Keratinocyte (primary cell): ENCODE data around the gene LRRC7. TPM values are rescaled to one million over a fixed set of nuclear protein-coding genes. Genes with fewer than 3 reads are reported as not detected.

Experiments
- DNase-seq: peaks from one replicate; pipeline ENCODE4 v3.0.0-alpha.2; 2011; ENCODE audit warnings: low read depth, missing footprints, low spot score
- FAIRE-seq: peaks from 2 replicates; lab custom pipeline; 2011; peaks lifted over from hg19 to GRCh38; lab: Jason Lieb, UNC
- H2AFZ ChIP-seq: 2 replicates; pipeline ENCODE4 v1.6.0; 2012; ENCODE audit warnings: low read length, control low read depth, inconsistent platforms; ENCODE audit not compliant: control insufficient read depth
- H3K27ac ChIP-seq: 2 replicates; pipeline ENCODE4 v1.5.1; 2011; ENCODE audit warnings: low read length; ENCODE audit not compliant: control insufficient read depth, insufficient read depth
- H3K27me3 ChIP-seq: 3 replicates; pipeline ENCODE4 v1.6.0; 2011; ENCODE audit warnings: low read length; ENCODE audit not compliant: control insufficient read depth, insufficient read depth; ENCODE audit errors: extremely low read depth
- H3K36me3 ChIP-seq, 2 experiments: 2 replicates in 1 of 2; 3 replicates in 1 of 2; pipeline ENCODE4 v1.5.1; 2011; ENCODE audit warnings: low read length in 2 of 2, mild to moderate bottlenecking in 1 of 2; ENCODE audit not compliant: control insufficient read depth in 2 of 2, insufficient read depth in 2 of 2; ENCODE audit errors: extremely low read depth in 1 of 2
- H3K4me1 ChIP-seq: 3 replicates; pipeline ENCODE4 v1.5.1; 2011; ENCODE audit warnings: low read length; ENCODE audit not compliant: control insufficient read depth, insufficient read depth; ENCODE audit errors: extremely low read depth
- H3K4me2 ChIP-seq: 3 replicates; pipeline ENCODE4 v1.6.0; 2011; ENCODE audit warnings: low read depth, low read length; ENCODE audit not compliant: control insufficient read depth, insufficient read depth; ENCODE audit errors: extremely low read depth
- H3K4me3 ChIP-seq, 3 experiments: fragments of 200-600 bp in 1 of 3; sonication (generic) in 1 of 3; 2 replicates in 2 of 3; 3 replicates in 1 of 3; pipeline ENCODE4 v1.5.1; 2011 to 2016; ENCODE audit warnings: low read length in 3 of 3, mild to moderate bottlenecking in 3 of 3, control low read depth in 2 of 3, inconsistent platforms in 1 of 3, low read depth in 1 of 3, mixed read lengths in 1 of 3, mixed run types in 1 of 3, moderate library complexity in 1 of 3; ENCODE audit not compliant: control insufficient read depth in 2 of 3, insufficient read depth in 2 of 3; ENCODE audit errors: extremely low read depth in 1 of 3
- H3K79me2 ChIP-seq: 2 replicates; pipeline ENCODE4 v1.6.0; 2012; ENCODE audit warnings: low read length; ENCODE audit not compliant: control insufficient read depth, insufficient read depth
- H3K9ac ChIP-seq: 3 replicates; pipeline ENCODE4 v1.6.0; 2011; ENCODE audit warnings: low read length; ENCODE audit not compliant: control insufficient read depth, insufficient read depth; ENCODE audit errors: extremely low read depth
- H3K9me1 ChIP-seq: 3 replicates; pipeline ENCODE4 v1.6.0; 2011; ENCODE audit warnings: low read length; ENCODE audit not compliant: control insufficient read depth, insufficient read depth; ENCODE audit errors: extremely low read depth
- H3K9me3 ChIP-seq: 2 replicates; pipeline ENCODE4 v1.5.1; 2012; ENCODE audit warnings: low read depth, low read length; ENCODE audit not compliant: control insufficient read depth
- H4K20me1 ChIP-seq: 3 replicates; pipeline ENCODE4 v1.6.0; 2011; ENCODE audit warnings: low read length; ENCODE audit not compliant: control insufficient read depth, insufficient read depth; ENCODE audit errors: extremely low read depth
- EZH2 ChIP-seq: IDR thresholded peaks from one replicate; pipeline ENCODE4 v1.6.1; 2012; ENCODE audit warnings: inconsistent platforms, mild to moderate bottlenecking, low read length, moderate library complexity
- dilution Hi-C: fragments of 300-500 bp; cut with MboI; formaldehyde crosslinking; loops from one replicate; pipeline ENCODE4 v1.7.0; 2020; ENCODE audit warnings: low sequenced_read_pairs; ENCODE audit not compliant: extremely low pct_ligation_motif_present
- polyA plus RNA-seq, 5 experiments: library from polyadenylated mRNA; depleted of rRNA in 3 of 5; stranded (reverse) in 3 of 5; stranded (forward) in 1 of 5; unstranded in 1 of 5; fragments of >200 nt; gene quantifications; 1 replicate in 1 of 5; 2 replicates in 3 of 5; 3 replicates in 1 of 5; pipeline versions ENCODE4 v1.2.1 to v1.2.3, GENCODE V29; 2011 to 2012; ENCODE audit warnings: missing spikeins in 2 of 5, low read depth in 1 of 5, low replicate concordance in 1 of 5
- TF ChIP-seq, protein P1 (sequence below), 3 experiments: IDR thresholded peaks in 1 of 3; conservative IDR thresholded peaks in 1 of 3; optimal IDR thresholded peaks in 1 of 3; 2 replicates in 2 of 3; 3 replicates in 1 of 3; pipeline versions ENCODE3 to v1.5.1; 2011; ENCODE audit warnings: low read length in 3 of 3, mild to moderate bottlenecking in 3 of 3, moderate library complexity in 2 of 3, control low read depth in 1 of 3, inconsistent platforms in 1 of 3; ENCODE audit not compliant: insufficient read depth in 2 of 3; ENCODE audit errors: extremely low read depth in 1 of 3

LRRC7 gene
- polyA plus RNA-seq, 1 donor (not counting 4 experiments of a cell fraction or from before 2014, with no cell fraction given): 0.28 TPM

DNA sequence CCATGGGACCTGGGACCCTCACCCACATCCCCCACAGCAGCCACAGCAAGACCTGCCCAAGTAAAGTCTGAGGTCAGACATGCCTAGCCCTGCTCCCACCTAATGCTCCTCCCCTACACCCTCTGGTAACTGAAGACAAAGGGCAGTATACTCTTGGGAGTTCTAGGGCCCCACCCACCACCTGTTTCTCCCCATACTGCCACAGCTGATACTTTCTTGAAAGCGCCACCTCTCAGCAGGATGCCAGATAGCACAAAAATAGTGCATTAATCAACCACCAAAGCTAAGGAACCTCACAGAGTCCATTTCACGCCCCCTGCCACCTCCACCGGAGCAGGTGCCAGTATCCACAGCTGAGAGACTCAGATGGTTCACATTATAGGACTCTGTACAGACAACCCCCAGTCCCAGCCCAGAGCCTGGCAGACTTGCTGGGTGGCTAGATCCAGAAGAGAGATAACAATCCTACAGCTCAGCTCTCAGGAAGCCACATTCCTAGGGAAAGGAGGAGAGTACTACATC is 399.6 kb downstream of the LRRC7 start:
- no peak for FAIRE-seq
- no peak for DNase-seq
- dilution Hi-C loops: no loop called here
- H3K4me2 ChIP-seq: no peak overlapping the region
- H3K27me3 ChIP-seq: no peaks in the 10 kb centered on the region
- H2AFZ ChIP-seq: no peak overlapping the region
- no peaks in the 10 kb centered on the region for H3K36me3 ChIP-seq
- H3K9me3 ChIP-seq: no peaks in the 10 kb centered on the region
- no peaks in the 10 kb centered on the region for H4K20me1 ChIP-seq
- H3K9me1 ChIP-seq: no peaks in the 10 kb centered on the region
- H3K9ac ChIP-seq: no peak overlapping the region
- no peak overlapping the region for H3K4me3 ChIP-seq
- no peak overlapping the region for H3K27ac ChIP-seq
- no peaks in the 10 kb centered on the region for H3K79me2 ChIP-seq
- no peaks in the 10 kb centered on the region for H3K4me1 ChIP-seq
- TF ChIP-seq EZH2: no peak
- TF ChIP-seq, protein P1, sequence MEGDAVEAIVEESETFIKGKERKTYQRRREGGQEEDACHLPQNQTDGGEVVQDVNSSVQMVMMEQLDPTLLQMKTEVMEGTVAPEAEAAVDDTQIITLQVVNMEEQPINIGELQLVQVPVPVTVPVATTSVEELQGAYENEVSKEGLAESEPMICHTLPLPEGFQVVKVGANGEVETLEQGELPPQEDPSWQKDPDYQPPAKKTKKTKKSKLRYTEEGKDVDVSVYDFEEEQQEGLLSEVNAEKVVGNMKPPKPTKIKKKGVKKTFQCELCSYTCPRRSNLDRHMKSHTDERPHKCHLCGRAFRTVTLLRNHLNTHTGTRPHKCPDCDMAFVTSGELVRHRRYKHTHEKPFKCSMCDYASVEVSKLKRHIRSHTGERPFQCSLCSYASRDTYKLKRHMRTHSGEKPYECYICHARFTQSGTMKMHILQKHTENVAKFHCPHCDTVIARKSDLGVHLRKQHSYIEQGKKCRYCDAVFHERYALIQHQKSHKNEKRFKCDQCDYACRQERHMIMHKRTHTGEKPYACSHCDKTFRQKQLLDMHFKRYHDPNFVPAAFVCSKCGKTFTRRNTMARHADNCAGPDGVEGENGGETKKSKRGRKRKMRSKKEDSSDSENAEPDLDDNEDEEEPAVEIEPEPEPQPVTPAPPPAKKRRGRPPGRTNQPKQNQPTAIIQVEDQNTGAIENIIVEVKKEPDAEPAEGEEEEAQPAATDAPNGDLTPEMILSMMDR (optimal IDR thresholded peaks at IDR 0.05 in 1 of 3, IDR thresholded peaks at IDR 0.05 in 1 of 3, conservative IDR thresholded peaks at IDR 0.05 in 1 of 3; ENCODE audit: extremely low read depth in 1 of 3, insufficient read depth in 2 of 3, low read length in 3 of 3): no peak

DNA sequence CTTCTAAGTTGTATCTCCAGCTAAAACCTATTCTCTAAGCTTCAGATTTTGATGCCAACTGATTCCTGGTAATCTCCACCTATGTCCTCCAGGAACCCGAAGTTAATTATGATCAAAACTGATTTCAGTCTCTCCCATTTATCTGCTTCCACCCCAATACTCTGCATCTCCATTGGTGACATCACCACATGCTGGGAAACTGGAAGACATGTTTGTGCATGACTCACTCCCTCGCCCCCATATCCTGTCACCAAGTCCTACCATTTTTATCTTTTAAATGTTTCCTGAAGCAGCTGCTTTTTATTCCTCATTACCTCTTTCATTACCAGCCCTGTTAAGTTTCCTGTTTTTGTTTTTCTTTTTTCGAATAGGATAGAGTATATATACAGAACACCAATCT is 409.2 kb downstream of the LRRC7 start:
- no peaks in the 10 kb centered on the region for H3K9me3 ChIP-seq
- no peak for DNase-seq
- TF ChIP-seq, protein P1 (optimal IDR thresholded peaks at IDR 0.05 in 1 of 3, IDR thresholded peaks at IDR 0.05 in 1 of 3, conservative IDR thresholded peaks at IDR 0.05 in 1 of 3; ENCODE audit: extremely low read depth in 1 of 3, insufficient read depth in 2 of 3, low read length in 3 of 3): no peak
- no peak for TF ChIP-seq EZH2
- no peaks in the 10 kb centered on the region for H3K27me3 ChIP-seq
- no peak overlapping the region for H3K27ac ChIP-seq
- no peaks in the 10 kb centered on the region for H3K79me2 ChIP-seq
- H3K4me2 ChIP-seq: no peak overlapping the region
- H3K9me1 ChIP-seq: no peaks in the 10 kb centered on the region
- H3K36me3 ChIP-seq: no peaks in the 10 kb centered on the region
- FAIRE-seq: no peak
- H4K20me1 ChIP-seq: no peaks in the 10 kb centered on the region
- no peak overlapping the region for H2AFZ ChIP-seq
- H3K9ac ChIP-seq: no peak overlapping the region
- no peak overlapping the region for H3K4me3 ChIP-seq
- dilution Hi-C loops: no loop called here
- no peaks in the 10 kb centered on the region for H3K4me1 ChIP-seq
